Astrocyte (in vitro differentiated cells and primary cell): ENCODE data around the gene INO80E.

Experiments
- CTCF ChIP-seq: IDR thresholded peaks from 2 replicates; pipeline ENCODE4 v1.5.1; 2011; ENCODE audit warnings: low read depth, mild to moderate bottlenecking, inconsistent platforms, low read length, moderate library complexity; ENCODE audit not compliant: insufficient read depth
- EZH2 ChIP-seq: IDR thresholded peaks from 2 replicates; pipeline ENCODE4 v1.6.1; 2012; ENCODE audit warnings: mild to moderate bottlenecking, low read length, inconsistent platforms; ENCODE audit not compliant: insufficient read depth

- TF ChIP-seq CTCF (peak; percentile 66), EZH2 (no peak)
These were observed 9.5 kb downstream of the INO80E start for GRCh38 chr16:30005341-30006094.
